ENCODE measurements around the gene FAM181B. TPM values are rescaled to one million over a fixed set of nuclear protein-coding genes. Genes with fewer than 3 reads are reported as not detected.

The FAM181B gene
- total and polyA plus RNA-seq, 2 donors (not counting 3 experiments of a cell fraction or from before 2014, with no cell fraction given), result not detected

- H3K9me3 ChIP-seq (replicated peaks; ENCODE audit: control insufficient read depth, insufficient read depth, low read length), result no peaks in the 10 kb centered on the region
- no peak overlapping the region for H3K4me3 ChIP-seq (replicated peaks in 1 of 3; ENCODE audit: insufficient read depth in 1 of 3, low read depth in 1 of 3, low read length in 3 of 3)
- dilution Hi-C loops (cut with MboI; ENCODE audit: extremely low pct_ligation_motif_present, low sequenced_read_pairs), result no loop called here
- intact Hi-C loops (cut with micrococcal nuclease), result no loop called here
- H3K9ac ChIP-seq (replicated peaks; ENCODE audit: extremely low read depth, insufficient read depth, low read length), result no peak overlapping the region
- no peak overlapping the region for H3K27ac ChIP-seq (ENCODE audit: insufficient read depth, low read depth, low read length)
- DNase-seq (ENCODE audit: low read depth, low spot score), result no peak
- no peaks in the 10 kb centered on the region for H3K36me3 ChIP-seq (ENCODE audit: control insufficient read depth in 2 of 2, extremely low read depth in 1 of 2, insufficient read depth in 2 of 2, low read length in 2 of 2)
- H3K79me2 ChIP-seq (ENCODE audit: control insufficient read depth, insufficient read depth, low read length), result no peaks in the 10 kb centered on the region
- H2AFZ ChIP-seq (ENCODE audit: low read depth, low read length), result no peak overlapping the region
- H3K4me1 ChIP-seq (ENCODE audit: control insufficient read depth, extremely low read depth, insufficient read depth, low read length), result no peaks in the 10 kb centered on the region
- ChIA-PET POLR2A (interaction anchor here (0.7 kb wide), 1 partner anchor 128 kb away, joined by 3 read pairs; no protein-coding TSS in a partner anchor), CTCF (interaction anchor here (0.8 to 2.2 kb wide), 4 partner anchors 10 to 560 kb away, joined by 3 to 8 read pairs (median 3); no protein-coding TSS in a partner anchor)
- H4K20me1 ChIP-seq (replicated peaks; ENCODE audit: control insufficient read depth, extremely low read depth, insufficient read depth, low read length), result no peaks in the 10 kb centered on the region
- H3K9me1 ChIP-seq (replicated peaks; ENCODE audit: control insufficient read depth, extremely low read depth, insufficient read depth, low read length), result no peaks in the 10 kb centered on the region
- peaks cover 44 to 61% of the 10 kb centered on the region in 2 experiments for H3K27me3 ChIP-seq (ENCODE audit: control insufficient read depth in 2 of 2, insufficient read depth in 2 of 2, low read length in 2 of 2)
- H3K4me2 ChIP-seq (ENCODE audit: insufficient read depth, low read length), result no peak overlapping the region
- FAIRE-seq, result no peak
- BruUV-seq (replicated peaks), result no TSS peak
- TF ChIP-seq GATA2 (IDR thresholded peaks at IDR 0.05; ENCODE audit: insufficient read depth, insufficient read length, low read depth, low read length), result no peak
- no peak for TF ChIP-seq POLR2AphosphoS5 (IDR thresholded peaks at IDR 0.05; ENCODE audit: insufficient read depth, low read depth, low read length)
- no peak for TF ChIP-seq MYC (IDR thresholded peaks at IDR 0.05; ENCODE audit: low read depth, low read length)
- no peak for TF ChIP-seq FOS (IDR thresholded peaks at IDR 0.05; ENCODE audit: borderline replicate concordance, insufficient read depth, low read length)
- TF ChIP-seq JUN (IDR thresholded peaks at IDR 0.05; ENCODE audit: borderline replicate concordance, insufficient read depth, insufficient read length, low read depth), result no peak
- no peak for TF ChIP-seq CTCF (IDR thresholded peaks at IDR 0.05; ENCODE audit: extremely low read depth in 1 of 2, insufficient read depth in 1 of 2, low read depth in 1 of 2, low read length in 2 of 2)
- no peak for TF ChIP-seq EZH2 (IDR thresholded peaks at IDR 0.05; ENCODE audit: borderline replicate concordance, low read depth, low read length, severe bottlenecking)
- TF ChIP-seq POLR2A (IDR thresholded peaks at IDR 0.05; ENCODE audit: low read depth, low read length), result no peak
- no peak for TF ChIP-seq MAX (IDR thresholded peaks at IDR 0.05; ENCODE audit: insufficient read depth, insufficient read length)
Observed at GRCh38 chr11:82731691-82732277, 1.9 kb downstream of the FAM181B start.
